NCI-H345 treated with DMSO at 0.1 percent for 48 hours (cell line): ENCODE measurements around the gene LASP1.
"Not testable (repeated sequence)": the region's sequence is repeated elsewhere in the genome, so short reads cannot be mapped to it uniquely, and the experiment has no call there.

ENCODE experiments used
- DNase-seq: peaks from one replicate; lab custom pipeline; 2025; ENCODE audit not compliant: unreplicated experiment; lab: John Stamatoyannopoulos, UW

The LASP1 gene

GRCh38 chr17:38906460-38907228 is 36.8 kb downstream of the LASP1 start:
- no peak for DNase-seq

- DNase-seq = no peak
Observed at GRCh38 chr17:38907930-38908675, 38.2 kb downstream of the LASP1 start.

GRCh38 chr17:38908676-38909181 is 38.9 kb downstream of the LASP1 start:
- DNase-seq = no peak

- DNase-seq = no peak
Observed at GRCh38 chr17:38910325-38910724, 40.5 kb downstream of the LASP1 start.

- no peak for DNase-seq
Observed at GRCh38 chr17:38911081-38911730, 41.3 kb downstream of the LASP1 start.

- DNase-seq = not testable (repeated sequence)
Observed at GRCh38 chr17:38911731-38912081, 41.8 kb downstream of the LASP1 start.

GRCh38 chr17:38912221-38912813 is 42.5 kb downstream of the LASP1 start:
- no peak for DNase-seq

- no peak for DNase-seq
Observed at GRCh38 chr17:38914741-38915638, 45.1 kb downstream of the LASP1 start.

- DNase-seq = no peak
Observed at GRCh38 chr17:38915639-38915995, 45.8 kb downstream of the LASP1 start.

- DNase-seq = no peak
Observed at GRCh38 chr17:38916771-38917170, 46.9 kb downstream of the LASP1 start.

- DNase-seq = no peak
Observed at GRCh38 chr17:38917259-38917658, 47.4 kb downstream of the LASP1 start.

- DNase-seq = no peak
Observed at GRCh38 chr17:38918129-38918913, 48.5 kb downstream of the LASP1 start.

GRCh38 chr17:38918916-38919315 is 49.1 kb downstream of the LASP1 start:
- no peak for DNase-seq

GRCh38 chr17:38919316-38920078 is 49.6 kb downstream of the LASP1 start:
- no peak for DNase-seq

GRCh38 chr17:38920374-38921291 is 50.8 kb downstream of the LASP1 start:
- DNase-seq = no peak

- DNase-seq = no peak
Observed at GRCh38 chr17:38921756-38922411, 52.0 kb downstream of the LASP1 start.

GRCh38 chr17:38922538-38923297 is 52.9 kb downstream of the LASP1 start:
- peak; percentile 19 for DNase-seq
